WTC11 (cell line): ENCODE data around the gene SSC5D.

ENCODE experiments used
- ATF2 ChIP-seq: sonication (generic); formaldehyde crosslinking; IDR thresholded peaks from 2 replicates; pipeline ENCODE4 v1.8.1; 2022; ENCODE audit warnings: low read depth, missing genetic modification reagents, borderline replicate concordance
- ATF6 ChIP-seq: sonication (generic); formaldehyde crosslinking; IDR thresholded peaks from 2 replicates; pipeline ENCODE4 v1.8.1; 2023; ENCODE audit warnings: mild to moderate bottlenecking, missing genetic modification reagents
- CDX4 ChIP-seq: fragments of 250-450 bp; sonication (Bioruptor Pico); IDR thresholded peaks from 2 replicates; pipeline ENCODE4 v1.9.0; 2021; ENCODE audit warnings: moderate library complexity, mild to moderate bottlenecking, inconsistent platforms, borderline replicate concordance
- CTCF ChIP-seq: fragments of 200-600 bp; IDR thresholded peaks from 2 replicates; pipeline ENCODE4 v1.8.0; 2022; ENCODE audit warnings: antibody characterized with exemption
- PRDM15 ChIP-seq: sonication (generic); formaldehyde crosslinking; IDR thresholded peaks from 2 replicates; pipeline ENCODE4 v1.8.0; 2022; ENCODE audit warnings: missing genetic modification reagents
- PREB ChIP-seq: sonication (generic); formaldehyde crosslinking; IDR thresholded peaks from 2 replicates; pipeline ENCODE4 v1.8.1; 2022; ENCODE audit warnings: mild to moderate bottlenecking, missing genetic modification reagents, moderate library complexity, borderline replicate concordance
- RORB ChIP-seq: fragments of 250-450 bp; sonication (Bioruptor Pico); IDR thresholded peaks from 2 replicates; pipeline ENCODE4 v1.9.0; 2021; ENCODE audit warnings: mild to moderate bottlenecking
- ZNF121 ChIP-seq: sonication (generic); formaldehyde crosslinking; IDR thresholded peaks from 2 replicates; pipeline ENCODE4 v1.8.0; 2023; ENCODE audit warnings: missing genetic modification reagents
- ZNF317 ChIP-seq: sonication (generic); formaldehyde crosslinking; IDR thresholded peaks from 2 replicates; pipeline ENCODE4 v1.8.1; 2023; ENCODE audit warnings: low read depth, mild to moderate bottlenecking, moderate library complexity, missing genetic modification reagents, borderline replicate concordance

- TF ChIP-seq CTCF (no peak), PRDM15 (CRISPR knock-in tag) (no peak), ZNF317 (no peak), RORB (no peak), CDX4 (CRISPR knock-in tag) (no peak), ATF6 (no peak), ATF2 (no peak), PREB (no peak), ZNF121 (CRISPR knock-in tag) (no peak)
These were observed 47.7 kb upstream of the SSC5D start for GRCh38 chr19:55440411-55441105.
